IMR-90 (cell line): ENCODE data around the gene RND1. TPM values are rescaled to one million over a fixed set of nuclear protein-coding genes. Genes with fewer than 3 reads are reported as not detected.

Experiments used
- ATAC-seq: fragments of 200-7000 bp; cut with Tn5 transposase; 2 replicates; pipeline ENCODE4 v1.9.1; 2020; ENCODE audit warnings: low read depth, mild to moderate bottlenecking, moderate library complexity
- BruUV-seq: library from RNA; stranded (reverse); fragments of 400-500 nt; replicated peaks from 2 replicates; lab custom pipeline; 2021; lab: Mats Ljungman, UMichigan
- CTCF ChIA-PET: fragments of 300-600 bp; formaldehyde crosslinking; extraction: SDS; loops from one replicate; lab custom pipeline; 2021; ENCODE audit warnings: antibody characterized with exemption; lab: Yijun Ruan, JAX
- POLR2A ChIA-PET: fragments of 300-600 bp; sonication (Branson Sonifier 250); formaldehyde crosslinking; loops from one replicate; lab custom pipeline; 2022; ENCODE audit warnings: antibody characterized with exemption; ENCODE audit not compliant: unreplicated experiment; lab: Charles Lee
- DNase-seq: peaks from one replicate; pipeline ENCODE4 v3.0.0; 2013
- H2AFZ ChIP-seq: replicated peaks from 2 replicates; pipeline ENCODE3; 2013; ENCODE audit warnings: low read length, mild to moderate bottlenecking; ENCODE audit not compliant: poor library complexity
- H2AK5ac ChIP-seq: 2 replicates; pipeline ENCODE4 v1.6.1; 2013; ENCODE audit warnings: low read depth, low read length, inconsistent platforms
- H2AK9ac ChIP-seq: replicated peaks from 2 replicates; pipeline ENCODE3; 2013; ENCODE audit warnings: mild to moderate bottlenecking, low read depth, low read length, moderate library complexity; ENCODE audit not compliant: poor library complexity
- H2BK120ac ChIP-seq: 2 replicates; pipeline ENCODE4 v1.6.1; 2013; ENCODE audit warnings: low read depth, low read length, inconsistent platforms
- H2BK15ac ChIP-seq: 3 replicates; pipeline ENCODE4 v1.6.1; 2013; ENCODE audit warnings: low read depth, low read length, inconsistent platforms
- H2BK20ac ChIP-seq: 2 replicates; pipeline ENCODE4 v1.6.1; 2013; ENCODE audit warnings: low read depth, mild to moderate bottlenecking, inconsistent platforms, low read length, moderate library complexity
- H2BK5ac ChIP-seq: 2 replicates; pipeline ENCODE4 v1.6.1; 2013; ENCODE audit warnings: mild to moderate bottlenecking, low read depth, low read length, inconsistent platforms; ENCODE audit not compliant: poor library complexity, severe bottlenecking
- H3K14ac ChIP-seq: replicated peaks from 2 replicates; pipeline ENCODE4 v1.6.1; 2013; ENCODE audit warnings: low read depth, low read length, inconsistent platforms
- H3K18ac ChIP-seq: 2 replicates; pipeline ENCODE4 v1.6.1; 2013; ENCODE audit warnings: low read depth, low read length, control low read depth
- H3K23ac ChIP-seq: 2 replicates; pipeline ENCODE4 v1.6.1; 2013; ENCODE audit warnings: low read depth, low read length, inconsistent platforms
- H3K27ac ChIP-seq: 2 replicates; pipeline ENCODE4 v1.5.1; 2013; ENCODE audit warnings: mild to moderate bottlenecking, control low read depth, low read length; ENCODE audit not compliant: insufficient read depth
- H3K27me3 ChIP-seq: 2 replicates; pipeline ENCODE4 v1.6.1; 2013; ENCODE audit warnings: low read length; ENCODE audit not compliant: control insufficient read depth, insufficient read depth
- H3K36me3 ChIP-seq: 2 replicates; pipeline ENCODE4 v1.6.1; 2013; ENCODE audit warnings: low read length, mixed read lengths; ENCODE audit not compliant: control insufficient read depth, insufficient read depth
- H3K4ac ChIP-seq: 2 replicates; pipeline ENCODE4 v1.6.1; 2013; ENCODE audit warnings: low read depth, low read length, inconsistent platforms
- H3K4me1 ChIP-seq: 2 replicates; pipeline ENCODE4 v1.6.1; 2013; ENCODE audit warnings: low read length, mixed read lengths; ENCODE audit not compliant: control insufficient read depth, insufficient read depth
- H3K4me2 ChIP-seq: 2 replicates; pipeline ENCODE4 v1.6.1; 2013; ENCODE audit warnings: low read depth, mild to moderate bottlenecking, control low read depth, low read length, moderate library complexity
- H3K4me3 ChIP-seq: 2 replicates; pipeline ENCODE4 v1.5.1; 2013; ENCODE audit warnings: low read depth, mild to moderate bottlenecking, control low read depth, low read length, moderate library complexity; ENCODE audit not compliant: insufficient read depth
- H3K56ac ChIP-seq: 2 replicates; pipeline ENCODE4 v1.6.1; 2013; ENCODE audit warnings: low read length, inconsistent platforms; ENCODE audit not compliant: insufficient read depth; ENCODE audit errors: extremely low read depth
- H3K79me1 ChIP-seq, 2 experiments: 2 replicates each; pipeline ENCODE4 v1.6.1; 2013; ENCODE audit warnings: low read length in 2 of 2, inconsistent platforms in 1 of 2, low read depth in 1 of 2
- H3K9ac ChIP-seq: 2 replicates; pipeline ENCODE4 v1.6.1; 2013; ENCODE audit warnings: low read depth, low read length, control low read depth
- H3K9me1 ChIP-seq: 2 replicates; pipeline ENCODE4 v1.6.1; 2013; ENCODE audit warnings: low read length, inconsistent platforms; ENCODE audit not compliant: insufficient read depth
- H3K9me3 ChIP-seq: 2 replicates; pipeline ENCODE4 v1.6.1; 2013; ENCODE audit warnings: low read length; ENCODE audit not compliant: control insufficient read depth, insufficient read depth
- H4K20me1 ChIP-seq: 2 replicates; pipeline ENCODE4 v1.6.1; 2013; ENCODE audit warnings: low read length, inconsistent platforms; ENCODE audit not compliant: insufficient read depth
- H4K5ac ChIP-seq: 2 replicates; pipeline ENCODE4 v1.6.1; 2013; ENCODE audit warnings: mild to moderate bottlenecking, low read depth, low read length, control low read depth
- H4K8ac ChIP-seq, 2 experiments: 2 replicates each; pipeline ENCODE4 v1.6.1; 2013; ENCODE audit warnings: low read depth in 2 of 2, low read length in 2 of 2, control low read depth in 1 of 2, inconsistent platforms in 1 of 2
- H4K91ac ChIP-seq: 2 replicates; pipeline ENCODE4 v1.6.1; 2013; ENCODE audit warnings: low read depth, low read length, inconsistent platforms; ENCODE audit not compliant: insufficient read depth
- CEBPB ChIP-seq: IDR thresholded peaks from 2 replicates; pipeline ENCODE4 v1.6.1; 2012; ENCODE audit warnings: low read depth, low read length, improper control_type of control experiment
- CHD1 ChIP-seq: IDR thresholded peaks from 2 replicates; pipeline ENCODE4 v1.6.1; 2012; ENCODE audit warnings: low read depth, low read length, improper control_type of control experiment
- FOS ChIP-seq: fragments of 150-350 bp; IDR thresholded peaks from 2 replicates; pipeline ENCODE4 v1.6.1; 2016; ENCODE audit warnings: low read depth, low read length
- MAFK ChIP-seq: IDR thresholded peaks from 2 replicates; pipeline ENCODE4 v1.6.1; 2012; ENCODE audit warnings: low read depth, low read length, improper control_type of control experiment
- MAZ ChIP-seq: IDR thresholded peaks from 2 replicates; pipeline ENCODE4 v1.6.1; 2012; ENCODE audit warnings: low read depth, mild to moderate bottlenecking, low read length, improper control_type of control experiment, moderate library complexity, borderline replicate concordance
- MXI1 ChIP-seq: IDR thresholded peaks from 2 replicates; pipeline ENCODE4 v1.6.1; 2012; ENCODE audit warnings: low read depth, mild to moderate bottlenecking, low read length, moderate library complexity, borderline replicate concordance
- POLR2A ChIP-seq: IDR thresholded peaks from 2 replicates; pipeline ENCODE4 v1.6.1; 2012; ENCODE audit warnings: mild to moderate bottlenecking, low read depth, low read length
- RCOR1 ChIP-seq: IDR thresholded peaks from 2 replicates; pipeline ENCODE4 v1.6.1; 2012; ENCODE audit warnings: mild to moderate bottlenecking, low read length, improper control_type of control experiment; ENCODE audit not compliant: insufficient replicate concordance
- RFX5 ChIP-seq: IDR thresholded peaks from 2 replicates; pipeline ENCODE4 v1.8.0; 2012; ENCODE audit warnings: low read depth, mild to moderate bottlenecking, low read length, moderate library complexity
- WGBS, 2 experiments: methylation state at CpG; one replicate each; pipeline versions ENCODE4 v1.1.5 to v1.1.7; 2013; ENCODE audit warnings: missing lambda C conversion rate in 2 of 2; ENCODE audit not compliant: insufficient read length in 1 of 2; ENCODE audit errors: extremely low coverage in 2 of 2; 5-methylcytosine and 5-hydroxymethylcytosine counted together
- dilution Hi-C: fragments of 300-500 bp; cut with HindIII; formaldehyde crosslinking; loops from one replicate; pipeline ENCODE4 v1.14.3; 2018; ENCODE audit warnings: low sequenced_read_pairs; ENCODE audit not compliant: unreplicated experiment
- in situ Hi-C: fragments of 300-500 bp; cut with MboI; formaldehyde crosslinking; loops from 3 replicates; pipeline ENCODE4 v1.14.3; 2019; ENCODE audit warnings: low sequenced_read_pairs, inconsistent platforms, mixed read lengths
- intact Hi-C: fragments of 100-400 bp; cut with micrococcal nuclease; formaldehyde crosslinking; loops from 2 replicates; pipeline ENCODE4 v1.10.0; 2022
- polyA plus RNA-seq, 3 experiments: library from polyadenylated mRNA; depleted of rRNA; stranded (reverse); fragments of >200 nt; gene quantifications; 2 replicates each; pipeline ENCODE4 v1.2.3, GENCODE V29; 2012; ENCODE audit warnings: low replicate concordance in 1 of 3
- total RNA-seq: library from RNA; depleted of rRNA; stranded (reverse); fragments of >200 nt; gene quantifications from 2 replicates; pipeline ENCODE4 v1.2.3, GENCODE V29; 2012
- TF ChIP-seq, protein P1 (sequence below): fragments of 150-350 bp; IDR thresholded peaks from 2 replicates; pipeline ENCODE4 v1.6.1; 2016; ENCODE audit warnings: low read depth, mild to moderate bottlenecking, low read length, moderate library complexity, borderline replicate concordance
- TF ChIP-seq, protein P2 (sequence below): fragments of 150-350 bp; IDR thresholded peaks from 2 replicates; pipeline ENCODE4 v1.6.1; 2017; ENCODE audit warnings: mild to moderate bottlenecking, antibody characterized with exemption, low read length, low read depth

Gene RND1
- total and polyA plus RNA-seq, 2 of the 4 experiments (the other 2 are of a cell fraction) = under 0.01 to 0.21 TPM

DNA sequence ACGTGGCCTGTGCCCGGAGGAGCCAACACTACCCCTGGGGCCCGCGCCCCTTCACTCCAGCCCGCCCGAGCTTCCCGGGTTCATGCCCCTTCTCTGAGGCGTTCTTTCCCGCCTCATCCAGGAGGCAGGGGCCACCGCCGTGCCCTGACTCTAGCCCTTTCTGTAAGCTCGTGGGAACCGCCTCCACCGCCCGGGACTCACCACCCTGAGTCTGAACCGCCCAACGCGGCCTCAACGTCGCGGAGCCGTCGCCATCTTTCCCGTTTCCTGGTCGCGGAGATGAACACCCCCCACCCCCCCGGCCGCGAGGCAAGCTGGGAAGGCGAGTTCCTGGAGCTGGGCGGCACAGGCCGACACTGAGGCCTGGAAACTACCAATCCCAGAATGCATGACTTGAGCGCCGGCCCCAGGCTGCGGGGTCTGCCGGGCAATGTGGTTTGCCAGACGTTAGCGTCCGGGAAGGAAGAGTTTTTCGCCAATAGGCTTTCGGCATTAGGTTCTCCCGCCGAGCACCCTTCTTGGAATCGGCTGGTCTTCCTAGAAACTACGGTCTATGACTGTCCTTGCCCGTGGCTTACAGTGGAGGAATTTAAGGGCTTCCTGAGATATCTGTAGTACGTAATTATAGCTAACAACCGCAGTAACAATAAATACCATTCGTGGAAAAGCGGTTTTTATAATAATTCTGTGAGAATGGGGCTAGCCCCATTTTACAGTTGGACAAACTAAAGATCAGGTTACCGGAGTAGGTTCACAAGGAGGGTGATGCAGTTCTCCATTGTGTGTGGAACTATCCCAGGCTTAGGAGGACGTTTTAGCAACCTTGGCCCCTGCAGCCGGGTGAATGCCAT lies 13.6 kb downstream of the RND1 start, which contains the start of gene DDX23:
Gene DDX23, minus strand, starts transcription at position 281 of the 851 bp plus-strand sequence. CDS start 6,381 bp downstream, outside the sequence.
- Histone ChIP-seq H3K79me1 (peaks cover 8 to 46% of the 10 kb centered on the region in 2 experiments), H3K56ac (peak within 1 kb of the TSS; percentile 86), H2BK120ac (peak within 1 kb of the TSS; percentile 33; the same call in 1 of the 2 replicates), H3K4ac (peak within 1 kb of the TSS; percentile 89), H4K8ac (peak within 1 kb of the TSS; percentile 78 to 95), H2AFZ (peak within 1 kb of the TSS; percentile 93), H3K4me3 (peak within 1 kb of the TSS; percentile 78), H3K9me1 (no peaks in the 10 kb centered on the region; the same call in 1 of the 2 replicates), H3K4me1 (peaks cover 6% of the 10 kb centered on the region), H3K4me2 (peak within 1 kb of the TSS; percentile 73), H2BK5ac (peak within 1 kb of the TSS; percentile 81), H4K5ac (peak within 1 kb of the TSS; percentile 66), H4K91ac (peak within 1 kb of the TSS; percentile 74), H3K23ac (peak within 1 kb of the TSS; percentile 65; the same call in 1 of the 2 replicates), H3K18ac (no peak within 1 kb of the TSS), H3K14ac (peak within 1 kb of the TSS; percentile 85), H3K9me3 (no peaks in the 10 kb centered on the region), H3K27ac (peak within 1 kb of the TSS; percentile 90), H3K36me3 (peaks cover 1% of the 10 kb centered on the region), H2BK15ac (no peak within 1 kb of the TSS), H2AK9ac (peak within 1 kb of the TSS; percentile 95), H4K20me1 (peaks cover 4% of the 10 kb centered on the region), H3K9ac (peak within 1 kb of the TSS; percentile 85), H2AK5ac (peak within 1 kb of the TSS; percentile 37), H3K27me3 (peaks cover 6% of the 10 kb centered on the region; the same call in 1 of the 2 replicates), H2BK20ac (no peak within 1 kb of the TSS; the same call in 1 of the 2 replicates)
- DNase-seq (peak; percentile 97), ATAC-seq (peak; percentile 98)
- dilution Hi-C loops = no loop called here
- no TSS peak for BruUV-seq
- intact Hi-C loops = loop anchor here (1.0 kb wide), 1 partner anchor 143 kb away; no protein-coding TSS in a partner anchor
- peak; percentile 53 for TF ChIP-seq RCOR1
- TF ChIP-seq, protein P1, sequence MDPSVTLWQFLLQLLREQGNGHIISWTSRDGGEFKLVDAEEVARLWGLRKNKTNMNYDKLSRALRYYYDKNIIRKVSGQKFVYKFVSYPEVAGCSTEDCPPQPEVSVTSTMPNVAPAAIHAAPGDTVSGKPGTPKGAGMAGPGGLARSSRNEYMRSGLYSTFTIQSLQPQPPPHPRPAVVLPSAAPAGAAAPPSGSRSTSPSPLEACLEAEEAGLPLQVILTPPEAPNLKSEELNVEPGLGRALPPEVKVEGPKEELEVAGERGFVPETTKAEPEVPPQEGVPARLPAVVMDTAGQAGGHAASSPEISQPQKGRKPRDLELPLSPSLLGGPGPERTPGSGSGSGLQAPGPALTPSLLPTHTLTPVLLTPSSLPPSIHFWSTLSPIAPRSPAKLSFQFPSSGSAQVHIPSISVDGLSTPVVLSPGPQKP = no peak
- TF ChIP-seq, protein P2, sequence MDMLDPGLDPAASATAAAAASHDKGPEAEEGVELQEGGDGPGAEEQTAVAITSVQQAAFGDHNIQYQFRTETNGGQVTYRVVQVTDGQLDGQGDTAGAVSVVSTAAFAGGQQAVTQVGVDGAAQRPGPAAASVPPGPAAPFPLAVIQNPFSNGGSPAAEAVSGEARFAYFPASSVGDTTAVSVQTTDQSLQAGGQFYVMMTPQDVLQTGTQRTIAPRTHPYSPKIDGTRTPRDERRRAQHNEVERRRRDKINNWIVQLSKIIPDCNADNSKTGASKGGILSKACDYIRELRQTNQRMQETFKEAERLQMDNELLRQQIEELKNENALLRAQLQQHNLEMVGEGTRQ = no peak
- no peak for TF ChIP-seq FOS
- peak; percentile 73; the same call in 1 of the 2 replicates for TF ChIP-seq MXI1
- peak; percentile 68; the same call in 1 of the 2 replicates for TF ChIP-seq POLR2A
- no peak; the same call in 1 of the 2 replicates for TF ChIP-seq RFX5
- peak; percentile 69; the same call in 1 of the 2 replicates for TF ChIP-seq CHD1
- no peak for TF ChIP-seq MAFK
- no peak for TF ChIP-seq CEBPB
- peak; percentile 99 for TF ChIP-seq MAZ
- in situ Hi-C loops = loop anchor here (5.0 kb wide), 2 partner anchors 35 to 85 kb away; no protein-coding TSS in a partner anchor
- POLR2A ChIA-PET = interaction anchor here (0.6 kb wide), 3 partner anchors 15 to 88 kb away, joined by 3 to 6 read pairs (median 4); no protein-coding TSS in a partner anchor
- 0% methylated on average over 16 of the region's 53 CpGs; no CpG with 5 or more reads in 1 of the 2 experiments for WGBS, 2 experiments
- CTCF ChIA-PET = interaction anchor here (0.5 to 3.3 kb wide), 9 partner anchors 14 to 154 kb away, joined by 4 to 63 read pairs (median 7); partner anchors contain the start of gene RND1
